GM18951 (cell line): ENCODE results near the gene NCAPG.

Experiments
- POLR2A ChIP-seq: IDR thresholded peaks from 4 replicates; pipeline ENCODE4 v1.6.1; 2011; ENCODE audit warnings: mild to moderate bottlenecking; ENCODE audit not compliant: insufficient read length, insufficient read depth; ENCODE audit errors: extremely low read depth
- in situ Hi-C: fragments of 300-500 bp; cut with MboI; formaldehyde crosslinking; loops from one replicate; pipeline ENCODE4 v1.12.0; 2022; ENCODE audit warnings: low sequenced_read_pairs, mixed read lengths, inconsistent platforms; ENCODE audit not compliant: unreplicated experiment

Gene NCAPG

DNA sequence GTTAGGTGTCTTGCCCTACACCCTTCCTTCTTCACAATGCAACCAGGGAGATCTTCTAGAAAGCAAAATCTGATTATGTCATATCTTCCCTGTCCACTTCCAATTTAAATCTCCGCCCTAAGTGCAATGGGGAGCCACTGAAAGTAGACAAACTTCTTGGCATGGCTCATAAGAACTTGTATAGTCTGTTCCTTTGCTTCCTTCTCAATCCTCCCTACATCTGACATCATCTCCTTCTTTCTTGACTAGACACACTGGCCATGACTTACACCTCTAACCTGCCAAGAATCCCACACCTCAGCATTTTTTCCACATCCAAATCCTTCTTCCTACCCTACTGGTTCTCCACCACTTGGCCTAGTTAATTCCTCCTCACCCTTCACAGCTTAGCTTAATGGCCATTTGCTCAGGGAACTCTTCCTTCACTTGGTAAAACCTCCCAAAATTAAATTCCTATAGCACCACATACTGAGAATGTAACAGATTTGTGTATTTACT is 55.1 kb downstream of the NCAPG start:
- no peak for TF ChIP-seq POLR2A
- in situ Hi-C loops = no loop called here

DNA sequence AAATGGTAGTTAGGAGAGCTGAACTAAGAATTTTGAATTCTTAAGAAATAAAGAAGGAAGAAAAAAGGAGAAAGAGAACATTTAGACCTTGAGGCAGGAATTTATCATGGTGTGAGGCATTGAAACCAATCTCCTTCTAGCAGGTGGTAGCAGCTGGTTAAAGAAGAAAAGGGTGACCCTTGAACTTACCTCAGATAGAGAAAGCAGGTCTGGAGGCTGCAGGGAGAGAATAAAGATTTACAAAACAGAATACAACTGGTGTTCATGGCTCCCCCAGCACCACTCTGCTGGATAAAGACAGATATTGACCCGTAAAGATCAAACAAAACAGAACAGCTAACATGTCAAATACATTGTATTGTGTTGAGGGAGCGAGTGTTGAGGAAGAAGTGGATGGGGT is 56.0 kb downstream of the NCAPG start:
- no peak for TF ChIP-seq POLR2A
- in situ Hi-C loops = no loop called here

DNA sequence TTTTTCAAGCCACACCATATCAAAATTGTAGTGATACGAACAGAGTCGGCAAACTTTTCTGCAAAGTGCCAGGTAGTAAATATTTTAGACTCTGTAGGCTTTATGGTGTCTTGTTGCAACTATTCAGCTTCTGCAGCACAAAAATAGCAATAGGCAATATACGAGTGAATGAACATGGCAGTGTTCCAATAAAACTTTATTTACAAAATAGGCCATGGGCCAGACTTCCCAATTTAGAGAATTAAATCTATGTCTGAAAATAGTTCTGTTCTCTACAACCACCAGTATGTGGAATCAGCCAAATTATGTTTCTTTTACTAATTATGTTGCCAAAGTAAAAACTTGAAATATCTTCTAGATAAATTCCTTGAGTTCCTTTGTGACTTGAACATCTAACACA is 56.5 kb downstream of the NCAPG start:
- in situ Hi-C loops = no loop called here
- TF ChIP-seq POLR2A = no peak

- in situ Hi-C loops = no loop called here
- TF ChIP-seq POLR2A = no peak
Observed at GRCh38 chr4:17869327-17869726, 58.5 kb downstream of the NCAPG start.

DNA sequence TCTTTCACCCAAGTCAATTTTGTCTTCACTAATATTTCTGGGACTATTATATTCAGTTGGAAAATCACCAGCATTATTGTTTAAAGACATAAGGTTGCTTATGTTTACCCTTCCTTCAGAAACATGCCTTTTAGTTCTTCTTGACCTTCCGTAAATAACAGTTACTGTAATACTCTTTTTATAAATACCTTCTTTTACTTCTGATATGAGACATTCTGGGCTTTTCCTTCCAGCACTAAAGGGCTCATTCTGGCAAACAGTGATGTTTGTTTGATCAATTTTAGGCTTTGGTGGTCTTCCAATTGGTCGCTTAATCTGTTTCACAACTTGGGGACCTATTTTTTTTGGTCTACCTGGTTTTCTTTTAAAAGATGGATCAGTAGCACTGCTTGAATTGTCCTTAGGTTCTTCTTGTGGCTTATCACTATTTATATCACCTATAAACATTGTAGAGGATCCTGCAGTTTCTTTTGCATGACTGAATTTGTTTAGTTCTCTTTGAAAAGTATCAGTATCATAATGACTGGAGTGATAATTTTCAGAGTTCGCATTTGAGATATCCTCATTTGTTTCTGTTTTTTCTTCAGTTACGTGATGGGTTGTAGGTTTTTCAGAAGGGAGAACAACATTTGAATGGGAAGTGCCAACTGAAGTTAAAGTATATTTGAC is 64.8 kb downstream of the NCAPG start:
- no peak for TF ChIP-seq POLR2A
- in situ Hi-C loops = no loop called here

GRCh38 chr4:17876943-17877342 is 66.2 kb downstream of the NCAPG start:
- in situ Hi-C loops = no loop called here

GRCh38 chr4:17877661-17878060 is 66.9 kb downstream of the NCAPG start:
- TF ChIP-seq POLR2A = no peak
- in situ Hi-C loops = no loop called here

More at GRCh38 chr4:17876943-17877342, 66.2 kb downstream of the NCAPG start:
- TF ChIP-seq POLR2A = no peak

DNA sequence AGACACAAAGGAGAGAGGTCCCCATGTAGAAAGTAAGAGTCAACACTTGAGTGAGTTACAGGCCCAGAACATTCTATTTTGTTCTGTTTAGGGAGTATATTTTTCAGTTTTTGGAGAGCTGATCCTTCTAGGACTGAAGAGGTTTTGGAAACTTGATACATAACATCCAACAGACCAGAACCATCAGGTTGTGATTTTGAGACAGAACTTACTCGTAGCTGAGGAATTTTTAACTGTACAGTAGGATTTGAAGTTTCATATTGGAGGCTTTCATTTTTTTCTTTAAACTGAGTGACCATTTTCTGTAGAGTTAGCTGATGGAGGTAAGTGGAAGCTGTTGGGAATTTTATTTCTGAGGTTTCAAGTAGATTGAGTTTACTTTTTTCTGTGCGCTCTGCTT is 73.3 kb downstream of the NCAPG start:
- TF ChIP-seq POLR2A = no peak
- in situ Hi-C loops = no loop called here

DNA sequence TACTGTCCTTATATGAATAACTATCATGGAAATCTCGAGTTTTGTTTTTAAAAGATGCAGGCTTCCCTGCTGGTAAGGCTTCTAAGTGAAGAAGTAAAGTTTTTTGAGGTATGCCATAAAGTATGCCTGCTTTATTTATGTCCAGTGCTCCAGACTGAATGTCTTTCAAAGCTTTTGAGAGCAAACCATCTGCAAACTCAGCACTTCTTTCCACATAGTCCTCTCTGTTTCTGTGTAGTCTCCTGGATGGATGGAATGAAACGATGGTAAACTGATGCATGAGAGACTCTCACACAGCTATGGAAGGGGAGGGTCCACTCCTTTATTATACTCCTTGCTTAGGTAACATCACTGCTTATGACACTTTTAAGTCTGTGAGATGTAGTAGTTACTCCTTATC is 73.7 kb downstream of the NCAPG start:
- no peak for TF ChIP-seq POLR2A
- in situ Hi-C loops = no loop called here

DNA sequence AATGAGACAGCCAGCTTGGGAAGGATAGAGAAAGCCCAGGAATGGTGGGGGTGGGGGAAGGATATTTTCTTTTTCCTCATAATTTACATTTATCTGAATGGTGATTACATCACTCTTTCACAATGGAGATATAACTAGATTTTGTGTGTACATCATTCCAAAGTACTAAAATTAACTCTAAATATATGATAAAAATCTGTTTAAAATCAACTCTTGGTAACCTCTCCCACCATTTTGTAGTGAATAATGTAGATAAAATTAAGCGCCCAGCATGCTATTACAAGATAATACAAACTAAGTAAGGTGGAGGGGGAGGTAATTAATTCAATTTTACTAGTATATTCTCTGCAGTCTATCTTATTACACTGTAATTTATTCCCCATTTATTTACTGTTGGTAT is 78.9 kb downstream of the NCAPG start:
- TF ChIP-seq POLR2A = no peak
- in situ Hi-C loops = no loop called here

DNA sequence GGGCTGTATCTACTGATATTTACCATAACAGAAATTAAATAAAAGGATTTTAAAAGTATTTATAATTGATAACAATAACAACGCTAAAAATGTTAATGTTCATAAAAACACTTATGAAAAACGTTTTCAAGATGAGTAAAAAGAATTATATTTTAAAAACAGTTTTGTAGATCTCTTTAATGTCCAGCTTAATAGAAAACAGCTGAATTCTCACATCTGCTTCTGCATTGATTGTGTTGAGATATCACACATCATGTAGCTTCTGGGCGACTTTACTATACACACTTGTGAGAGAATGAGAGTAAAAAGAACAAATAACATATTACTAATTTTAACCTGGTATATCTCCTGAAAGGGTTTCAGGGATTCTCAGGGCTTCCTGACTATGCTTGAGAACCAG is 83.6 kb downstream of the NCAPG start:
- in situ Hi-C loops = no loop called here
- no peak for TF ChIP-seq POLR2A
